Left renal cortex interstitium (tissue), 4 donors: ENCODE data around the gene FGD5. TPM values are rescaled to one million over a fixed set of nuclear protein-coding genes. Genes with fewer than 3 reads are reported as not detected.

Experiments
- DNase-seq, 4 donors: peaks; one replicate each; pipeline ENCODE4 v3.0.0-alpha.2; 2013; ENCODE audit warnings: low read depth in 4 of 4, low spot score in 2 of 4, missing footprints in 1 of 4
- polyA plus RNA-seq, 4 donors: library from polyadenylated mRNA; unstranded; fragments of 120-200 nt; gene quantifications; one replicate each; pipeline ENCODE4 v1.2.1, GENCODE V29; 2013; ENCODE audit not compliant: insufficient read length in 4 of 4

Gene FGD5
- polyA plus RNA-seq, 4 donors, result 21.0 to 25.0 (median 23.2) TPM

DNA sequence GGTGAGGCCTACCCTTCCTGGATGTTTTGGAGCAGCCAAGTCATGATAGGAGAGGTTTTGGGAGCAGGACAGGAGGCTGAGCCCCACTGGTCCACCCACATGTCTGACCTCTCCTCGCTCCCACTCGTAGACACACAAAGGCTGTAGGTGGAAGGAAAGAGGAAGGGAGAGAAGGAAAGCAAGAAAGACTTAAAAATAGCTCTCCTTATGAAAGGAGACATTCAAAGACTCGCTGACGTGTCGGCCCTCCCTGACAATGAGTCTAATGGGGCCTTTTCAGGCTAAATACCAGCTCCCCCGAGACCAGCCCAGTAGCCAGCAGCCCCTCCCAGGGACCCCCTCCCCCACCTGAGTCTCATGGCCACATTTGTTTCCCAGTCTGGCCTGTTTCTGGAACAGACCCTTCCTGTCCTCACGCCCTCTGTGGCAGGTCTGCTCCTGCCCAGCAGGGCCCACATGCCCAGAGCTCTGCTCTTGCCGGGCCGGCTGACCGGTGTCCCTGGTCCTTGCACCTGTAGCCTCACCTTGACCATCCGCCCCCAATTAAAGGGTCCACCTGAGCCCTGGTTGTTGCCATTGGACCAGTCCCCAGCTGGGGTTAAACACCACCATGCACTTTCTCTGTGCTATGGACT, 49.3 kb downstream of the FGD5 start:
- no peak for DNase-seq

DNA sequence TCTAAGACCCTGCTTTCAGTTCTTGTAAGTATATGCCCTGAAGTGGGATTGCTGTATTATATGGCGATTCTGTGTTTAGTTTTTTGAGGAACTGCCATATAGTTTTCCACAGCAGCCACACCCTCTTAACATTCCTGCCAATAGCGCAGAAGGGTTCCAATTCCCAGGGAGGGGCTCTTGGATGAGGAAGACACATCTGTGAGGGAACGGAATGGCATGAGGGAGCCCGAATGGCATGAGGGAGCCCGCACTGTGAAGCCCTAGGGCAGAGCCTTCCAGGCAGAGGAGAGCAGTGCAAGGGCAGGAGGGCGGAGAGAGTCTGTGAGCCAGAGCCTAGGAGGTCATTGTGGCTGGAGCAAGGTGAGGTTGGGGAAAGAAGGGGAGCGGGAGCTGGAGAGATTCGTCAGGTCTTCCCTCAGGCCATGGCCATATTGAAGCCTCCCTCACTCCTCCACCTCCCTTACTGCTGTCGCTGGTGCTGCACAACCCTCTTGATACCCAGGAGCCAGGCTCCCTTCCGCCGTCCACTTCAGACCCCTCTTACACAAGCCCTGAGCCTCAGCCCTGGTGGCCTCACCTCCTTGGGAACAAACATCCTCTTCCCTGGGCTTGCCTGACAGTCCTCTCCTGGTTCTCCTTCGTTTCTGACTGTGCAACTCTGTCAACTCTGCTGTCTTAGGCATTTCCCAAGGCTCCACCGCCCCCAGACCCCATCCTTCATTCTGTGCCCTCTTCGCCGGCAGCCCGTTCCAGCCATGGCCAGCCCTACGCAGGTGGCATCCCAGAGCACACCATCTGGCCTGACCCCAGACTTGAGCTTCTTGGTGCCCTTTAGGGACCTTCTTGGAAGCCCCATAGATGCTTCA, 51.4 kb downstream of the FGD5 start:
- DNase-seq, result no peak

DNA sequence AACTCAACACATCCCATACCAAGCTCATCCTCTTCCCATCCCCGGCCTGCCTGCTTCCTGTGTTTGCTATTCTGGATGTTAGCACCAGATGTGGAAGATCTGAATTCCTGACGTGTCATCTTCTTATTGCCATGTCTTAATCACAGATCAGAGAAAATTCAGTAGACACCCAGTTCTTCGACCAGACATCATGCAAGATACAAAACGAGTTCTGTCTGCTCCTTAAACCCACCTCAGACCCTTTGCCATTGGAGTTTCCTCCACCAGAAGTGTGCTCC, 52.0 kb downstream of the FGD5 start:
- no peak for DNase-seq

DNA sequence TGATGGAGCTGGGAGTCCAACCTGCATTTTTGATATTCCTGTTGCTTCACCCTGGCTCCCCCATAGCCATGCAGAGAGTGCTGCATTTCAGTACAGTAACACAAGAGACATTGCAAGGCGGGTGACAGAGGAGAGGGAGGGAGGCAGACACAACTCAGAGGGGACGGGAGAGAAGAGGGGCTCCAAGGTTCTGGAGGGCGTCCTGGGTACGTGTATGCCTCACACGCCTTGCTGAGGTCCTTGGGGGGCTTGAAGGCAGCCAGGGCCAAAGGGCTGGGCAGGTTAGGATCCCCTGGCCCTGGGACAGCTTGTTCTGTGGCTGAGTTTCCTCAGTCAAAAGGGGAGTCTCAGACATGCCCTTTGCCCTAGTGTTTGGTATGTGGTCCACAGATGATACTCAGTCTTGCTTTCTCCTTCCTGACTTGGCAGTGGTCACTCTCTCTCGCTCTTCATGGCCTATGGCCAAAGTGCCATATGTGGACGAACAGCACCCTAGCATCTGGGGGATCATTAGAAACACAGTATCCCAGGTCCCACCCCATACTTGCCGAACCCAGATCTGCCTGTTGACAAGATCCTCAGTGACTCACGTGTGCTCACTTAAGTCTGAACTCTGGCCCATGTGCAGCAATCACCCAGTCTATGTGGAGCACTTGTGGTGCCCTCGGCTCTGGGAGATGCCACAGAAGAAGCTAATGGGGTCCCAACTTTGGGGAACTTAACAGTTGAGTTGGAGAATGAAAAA, 52.9 kb downstream of the FGD5 start:
- DNase-seq, result no peak

DNA sequence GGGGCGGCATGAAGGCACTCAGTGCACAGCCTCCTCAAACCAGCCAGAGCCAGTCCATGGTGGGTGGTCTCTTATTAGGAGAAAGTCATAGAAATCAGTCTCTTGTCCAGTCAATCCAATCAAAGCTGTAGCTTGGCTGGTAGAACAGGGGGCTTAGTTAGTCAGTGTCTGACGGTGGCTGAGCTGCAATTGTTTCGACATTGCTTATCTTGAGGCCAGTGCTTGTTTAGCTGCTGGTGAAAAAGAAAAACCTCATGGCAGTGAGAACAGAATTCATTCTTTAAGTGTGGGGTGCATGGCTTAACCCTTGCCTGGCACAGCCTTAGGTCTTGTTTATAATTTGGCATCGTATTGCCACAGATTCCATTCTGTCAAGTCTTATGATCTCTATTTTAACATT, 53.9 kb downstream of the FGD5 start:
- DNase-seq, result no peak

DNA sequence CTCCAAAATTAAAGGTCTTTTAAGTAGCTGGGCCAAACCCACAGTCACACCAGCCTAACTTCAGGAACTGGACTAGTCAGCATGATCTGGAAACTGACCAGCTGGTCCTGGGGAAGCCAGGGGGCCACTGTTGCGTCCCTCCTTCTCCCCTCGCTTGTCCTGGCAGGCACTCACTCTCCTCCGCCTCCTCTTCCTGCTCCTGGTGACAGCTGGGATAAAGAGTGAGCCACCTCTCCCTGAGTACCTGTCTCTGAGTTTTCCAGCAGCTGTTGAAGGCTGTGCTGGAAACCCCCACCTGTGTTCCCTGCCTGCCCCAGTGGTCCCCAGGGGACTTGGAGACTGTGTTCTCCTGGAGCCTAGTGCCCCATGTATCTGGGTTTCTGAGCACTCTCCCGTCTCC, 56.0 kb downstream of the FGD5 start:
- no peak for DNase-seq

DNA sequence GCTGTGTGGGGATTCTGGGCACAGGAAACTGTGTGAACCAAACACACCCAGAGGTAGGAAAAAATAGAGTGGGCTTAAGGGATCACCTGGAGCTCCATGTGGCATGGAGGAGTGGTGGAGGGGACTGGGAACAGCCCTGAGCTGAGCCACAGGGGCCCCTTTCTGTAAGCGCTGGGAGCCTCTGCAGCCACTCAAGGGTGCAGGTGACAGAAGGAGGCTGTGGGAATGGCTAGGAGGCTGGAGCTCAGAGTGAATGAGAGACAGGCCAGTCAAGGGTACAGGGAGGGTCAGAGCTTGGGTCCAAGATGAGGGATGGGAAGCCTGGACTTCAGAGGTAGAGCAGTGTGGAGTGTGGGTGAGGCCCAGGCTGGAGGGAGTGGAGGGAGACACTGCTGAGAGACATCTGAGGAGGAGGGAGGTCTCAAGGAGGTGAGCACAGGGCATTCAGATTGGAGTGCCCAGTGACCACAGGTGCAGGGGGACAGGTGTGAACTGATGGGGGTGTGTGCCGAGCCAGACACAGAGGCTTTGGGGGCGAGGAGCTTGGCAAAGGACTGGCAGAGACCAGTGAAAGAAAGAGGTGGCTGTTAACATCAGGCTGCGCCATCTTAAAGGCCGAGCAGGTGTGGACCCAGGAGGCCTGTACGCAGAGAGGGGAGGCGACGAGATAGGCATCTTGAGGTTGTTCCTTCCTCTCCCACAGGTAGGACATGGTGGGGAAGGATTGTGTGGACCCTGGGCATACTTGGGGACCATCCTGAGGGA, 56.8 kb downstream of the FGD5 start:
- no peak for DNase-seq

DNA sequence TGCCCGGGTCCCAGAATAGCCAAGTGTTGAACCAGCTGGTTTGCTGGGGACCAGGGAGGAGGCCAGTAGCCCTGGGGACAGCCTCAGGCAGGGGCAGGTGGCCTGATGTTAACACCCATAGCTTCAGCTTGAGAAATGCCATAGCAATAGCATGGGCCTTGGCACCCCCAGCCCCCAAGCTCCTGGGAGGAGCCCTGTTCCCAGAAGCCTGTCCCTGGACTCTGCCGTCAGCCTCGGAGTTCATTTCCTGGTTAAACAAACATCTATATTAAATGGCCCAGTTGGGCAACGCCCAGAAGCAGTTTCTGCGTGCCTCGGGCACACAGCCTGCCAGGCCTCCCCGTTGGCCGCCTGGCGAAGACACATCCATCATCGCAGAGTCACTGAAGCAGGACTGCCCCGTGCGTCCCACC, 58.2 kb downstream of the FGD5 start:
- peak in 1 of 4 donors; percentile 40 for DNase-seq

DNA sequence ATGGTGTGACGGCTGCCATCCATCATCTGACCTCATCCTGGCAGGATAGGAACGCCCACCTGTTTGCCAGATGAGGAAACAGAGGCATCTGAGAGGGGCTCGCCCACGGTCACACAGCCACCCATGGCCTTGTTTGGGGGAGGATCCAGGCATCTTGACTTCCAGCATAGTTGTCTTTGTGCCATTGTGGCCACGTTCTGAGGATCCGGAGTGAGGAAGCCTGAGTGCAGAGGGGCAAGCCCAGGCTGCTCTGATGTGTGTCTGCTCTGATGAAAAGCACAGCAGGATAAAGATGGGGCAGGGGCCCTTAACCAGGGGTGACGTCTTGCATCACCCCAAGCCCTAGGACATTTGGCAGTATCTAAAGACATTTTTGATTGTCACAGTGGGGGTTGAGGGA, 58.7 kb downstream of the FGD5 start:
- DNase-seq, result no peak

DNA sequence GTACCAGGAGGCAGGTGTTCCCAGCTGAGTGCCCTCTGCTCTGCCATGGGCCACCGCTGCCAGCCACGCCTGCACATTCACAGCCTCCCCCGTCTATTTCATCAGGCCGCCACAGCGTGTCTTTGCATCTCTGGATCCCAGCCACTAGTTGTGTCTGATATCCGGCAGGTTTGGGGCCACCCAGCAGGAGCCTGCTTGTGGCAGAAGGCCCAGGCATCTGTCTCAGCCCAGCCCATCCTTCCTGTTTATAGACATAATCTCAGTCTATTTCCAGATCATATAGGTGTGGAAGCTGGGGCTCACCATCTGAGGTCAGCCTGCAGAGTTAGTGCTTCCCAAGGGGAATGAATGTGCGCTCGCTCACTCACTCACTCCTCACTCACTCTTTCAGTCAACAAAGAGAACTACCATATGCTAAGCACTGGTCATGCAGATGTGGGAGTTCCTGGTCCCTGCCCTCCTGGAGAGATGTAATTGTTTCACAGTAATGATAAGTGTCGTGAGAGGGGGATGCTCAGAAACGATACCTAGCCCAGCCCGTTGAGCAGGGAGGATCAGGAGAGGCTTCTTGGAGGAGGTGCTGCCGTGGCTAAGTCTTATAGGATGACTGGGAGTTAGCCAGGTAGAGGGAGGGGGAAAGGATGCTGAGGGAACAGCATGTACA, 60.6 kb downstream of the FGD5 start:
- no peak for DNase-seq

DNA sequence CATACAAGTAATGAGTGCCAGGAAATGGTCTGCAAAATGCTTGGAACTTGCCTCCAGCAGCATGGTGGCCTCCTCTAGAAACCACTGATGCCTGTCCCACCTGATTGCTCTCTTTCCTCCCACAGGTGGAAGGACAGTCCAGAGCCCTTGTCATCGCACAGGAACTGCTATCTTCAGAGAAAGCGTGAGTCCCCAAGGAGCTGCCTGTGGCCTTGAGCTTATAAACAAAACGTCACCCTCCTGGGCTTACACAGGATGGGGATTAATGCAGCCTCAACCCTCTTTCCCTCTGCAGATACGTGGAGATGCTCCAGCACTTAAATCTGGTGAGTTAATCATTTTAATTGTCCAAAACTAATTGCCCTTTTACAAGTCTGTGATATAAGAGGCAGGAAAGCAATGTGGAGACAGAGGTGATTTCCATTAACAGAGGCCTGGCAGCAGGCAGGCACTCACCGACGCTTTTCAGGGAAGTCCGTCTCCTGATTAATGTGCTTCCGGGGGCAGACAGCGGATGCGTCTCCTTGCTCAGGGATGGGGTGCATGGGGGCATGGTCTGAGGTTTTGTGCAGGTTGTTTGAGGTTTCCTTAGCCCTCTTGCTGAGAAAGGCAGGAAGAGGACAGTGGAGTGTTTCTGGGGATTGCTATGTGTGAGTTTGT, 61.8 kb downstream of the FGD5 start:
- no peak for DNase-seq

DNA sequence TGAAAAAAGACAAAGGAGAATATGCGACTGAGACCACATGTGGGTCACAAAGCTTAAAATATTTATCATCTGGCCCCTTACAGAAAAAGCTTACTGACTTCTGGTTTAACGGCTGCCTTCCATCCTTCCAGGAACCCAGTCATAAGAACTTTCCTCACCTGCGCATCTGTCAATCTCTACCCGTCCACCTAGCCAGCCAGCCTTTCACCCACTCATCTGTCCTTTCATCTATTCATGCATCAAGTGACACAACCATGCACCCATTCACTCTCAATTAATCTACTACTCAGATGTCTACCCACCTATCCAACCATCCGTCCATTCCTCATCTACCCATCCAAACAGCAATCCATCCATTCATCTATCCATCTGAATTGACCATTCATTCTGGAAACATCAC, 64.5 kb downstream of the FGD5 start:
- no peak for DNase-seq

DNA sequence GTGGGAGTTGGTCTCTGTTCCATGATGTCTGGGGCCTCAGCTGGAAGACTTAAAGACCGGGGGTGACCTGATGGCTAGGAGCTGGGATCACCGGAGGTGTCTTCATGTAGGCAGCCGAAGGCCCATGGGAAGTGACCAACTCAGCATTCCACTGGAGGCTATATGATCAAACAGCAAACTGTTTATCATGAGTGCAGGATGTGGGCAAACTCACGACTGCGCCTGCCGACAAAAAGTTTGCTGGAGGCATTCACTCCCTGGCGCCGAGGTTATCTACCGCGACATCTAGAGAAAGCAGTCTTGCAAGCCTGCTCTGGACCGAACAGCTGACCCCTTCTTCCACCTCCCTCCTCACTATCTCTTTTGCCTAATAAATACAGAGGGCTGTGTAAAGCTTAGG, 65.9 kb downstream of the FGD5 start:
- no peak for DNase-seq

DNA sequence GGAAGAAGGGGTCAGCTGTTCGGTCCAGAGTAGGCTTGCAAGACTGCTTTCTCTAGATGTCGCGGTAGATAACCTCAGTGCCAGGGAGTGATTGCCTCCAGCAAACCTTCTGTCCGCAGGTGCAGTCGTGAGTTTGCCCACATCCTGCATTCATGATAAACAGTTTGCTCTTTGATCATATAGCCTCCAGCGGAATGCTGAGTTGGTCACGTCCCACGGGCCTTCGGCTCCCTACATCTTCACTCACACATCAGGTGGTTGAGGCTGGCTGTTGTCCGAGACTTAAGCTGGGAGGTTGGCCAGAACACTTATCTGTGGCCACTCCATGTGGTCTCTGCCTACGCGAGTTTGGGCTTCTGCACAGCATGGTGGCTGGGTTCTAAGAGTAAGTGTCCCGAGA, 66.5 kb downstream of the FGD5 start:
- DNase-seq, result no peak

DNA sequence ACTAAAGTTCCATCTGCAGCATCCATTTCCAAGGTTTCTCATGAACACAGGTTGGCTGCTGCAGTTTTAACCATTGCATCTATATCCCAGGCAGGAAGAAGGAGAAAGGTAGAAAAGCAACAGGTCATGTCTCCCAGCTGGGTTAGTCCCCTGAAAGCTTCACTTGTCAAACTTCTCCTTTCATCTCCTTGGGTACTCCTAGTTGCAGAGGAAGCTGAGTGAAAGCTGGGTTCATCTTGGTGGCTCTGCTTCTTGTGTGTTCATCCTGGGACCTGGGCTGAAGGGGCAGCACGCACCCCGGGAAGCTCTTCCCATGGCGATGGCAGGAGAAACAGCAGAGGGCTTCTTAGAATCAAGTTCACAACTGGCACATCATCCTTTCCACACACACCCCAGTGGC, 67.3 kb downstream of the FGD5 start:
- no peak for DNase-seq

DNA sequence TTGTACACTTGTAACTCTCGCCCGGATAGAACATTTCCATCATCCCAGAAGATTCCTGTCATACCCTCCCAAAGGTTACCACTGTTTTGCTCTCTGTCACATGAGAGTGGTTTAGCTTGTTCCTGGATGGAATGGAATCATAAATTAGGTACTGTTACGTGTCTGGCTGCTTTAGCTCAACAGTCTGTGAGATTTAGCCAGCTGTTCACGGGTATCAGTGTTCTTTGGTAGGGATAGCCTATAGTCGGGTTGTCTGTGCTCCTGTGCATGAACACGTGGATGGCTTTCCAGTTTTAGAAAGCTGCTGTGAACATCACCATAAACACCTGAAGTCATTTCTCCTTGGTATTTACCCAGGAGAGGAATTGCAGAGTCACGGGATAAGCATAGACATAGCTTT, 70.4 kb downstream of the FGD5 start:
- no peak for DNase-seq

DNA sequence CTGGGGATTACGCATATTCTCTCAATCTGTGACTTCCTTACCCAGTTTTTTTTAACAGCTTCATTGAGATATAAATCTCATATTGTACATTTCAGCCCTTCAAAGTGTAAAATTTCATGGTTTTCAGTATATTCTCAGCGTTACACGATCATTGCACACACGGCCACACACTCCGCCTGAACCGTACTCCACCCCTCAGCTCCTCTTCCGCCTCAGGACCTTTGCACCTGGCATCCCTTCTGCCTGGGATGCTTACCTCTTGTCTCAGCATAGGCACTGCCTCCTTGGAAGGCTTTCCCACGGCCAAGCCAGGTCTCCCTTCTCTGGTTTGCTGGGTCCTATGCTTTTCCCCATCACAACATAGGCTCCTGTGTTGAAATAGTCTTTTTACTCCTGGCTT, 71.2 kb downstream of the FGD5 start:
- no peak for DNase-seq

DNA sequence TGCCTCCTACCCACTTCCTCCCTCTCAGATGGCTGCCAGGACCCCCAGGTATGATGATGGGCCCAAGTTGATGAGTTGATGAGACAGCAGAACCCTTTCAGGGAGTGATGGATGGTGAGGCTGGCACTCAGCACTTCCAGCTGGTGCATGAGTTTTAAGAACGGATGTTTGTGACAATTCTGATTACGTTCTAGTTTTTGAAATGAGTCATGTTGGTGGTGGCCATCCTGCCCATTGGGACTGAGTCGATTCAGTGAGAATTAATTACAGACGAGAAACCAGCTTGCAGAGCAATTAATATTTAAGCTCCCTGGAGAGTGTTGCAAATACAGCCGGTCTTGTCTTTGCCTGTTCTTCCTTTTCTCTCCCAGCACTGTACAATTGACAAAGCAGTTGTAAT, 71.7 kb downstream of the FGD5 start:
- no peak for DNase-seq

DNA sequence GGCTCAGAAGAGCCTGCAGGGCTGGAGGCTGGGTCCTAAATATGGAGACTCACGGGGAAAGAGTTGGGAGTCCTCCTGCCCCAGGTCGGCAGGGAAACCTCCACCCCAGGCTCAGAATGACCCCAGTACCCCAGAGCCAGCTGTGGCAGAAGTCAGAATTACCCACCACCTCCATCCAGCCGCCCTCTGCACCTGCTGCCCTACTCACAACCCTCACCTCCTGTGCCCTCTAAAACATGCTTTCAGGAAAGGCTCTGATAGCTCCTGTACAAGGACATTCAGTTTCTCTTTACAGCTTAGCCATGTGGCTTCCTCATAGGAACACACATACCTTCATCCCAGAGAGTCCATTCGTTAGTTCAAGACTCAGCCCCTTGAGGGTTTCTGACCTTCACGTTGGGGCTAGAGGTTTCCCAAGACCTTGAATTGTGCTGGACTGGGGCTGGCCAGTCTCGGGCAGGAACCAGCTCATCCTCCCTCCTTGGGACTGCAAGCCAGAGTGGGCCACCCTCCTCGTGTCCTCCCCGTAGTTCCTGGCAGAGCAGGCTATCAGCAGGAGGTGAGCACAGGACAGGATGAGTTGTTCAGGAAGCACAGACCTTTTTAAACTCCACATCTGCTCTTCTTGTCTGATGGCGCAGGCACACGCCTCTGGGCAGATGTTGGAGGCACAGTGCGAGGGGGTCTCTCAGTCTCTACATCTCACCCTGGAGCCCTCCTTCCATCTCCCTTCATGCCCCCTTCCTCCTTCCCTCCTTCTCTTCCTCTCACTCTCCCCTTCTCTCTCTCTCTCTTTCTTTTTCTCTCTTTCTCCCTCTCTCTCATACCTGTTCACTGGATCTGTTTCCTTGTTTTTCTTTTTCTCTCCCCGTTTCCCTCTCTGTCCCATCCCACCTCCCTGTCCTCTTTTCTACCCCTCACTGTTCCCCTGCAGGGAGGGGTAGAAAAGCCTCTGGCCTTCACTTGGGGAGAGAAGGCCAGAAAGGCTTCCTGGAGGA, 72.7 kb downstream of the FGD5 start:
- no peak for DNase-seq
